Pancreas (tissue), 10 donors: ENCODE data around the gene GPR61. TPM values are rescaled to one million over a fixed set of nuclear protein-coding genes. Genes with fewer than 3 reads are reported as not detected.

Source experiments
- ATAC-seq, 4 donors: fragments of 200-7000 bp; cut with Tn5 transposase; one replicate each; pipeline versions ENCODE4 v1.8.0 to v1.9.1; 2020; ENCODE audit warnings: mild to moderate bottlenecking in 4 of 4, moderate library complexity in 4 of 4
- DNase-seq, 6 donors: peaks; one replicate each; pipeline ENCODE4 v3.0.0-alpha.2; 2020
- FAIRE-seq: peaks from 2 replicates; lab custom pipeline; 2012; peaks lifted over from hg19 to GRCh38; lab: Jason Lieb, UNC
- H3K27ac ChIP-seq, 4 donors: fragments of 200-600 bp; sonication (generic); 1 replicate in 3 of 4; 2 replicates in 1 of 4; pipeline versions ENCODE4 v1.5.0 to v1.8.0; 2020
- H3K27me3 ChIP-seq, 4 donors: fragments of 200-600 bp; one replicate each; pipeline ENCODE4 v1.8.0; 2021
- H3K36me3 ChIP-seq, 3 donors: fragments of 200-600 bp; sonication (generic) in 1 of 3; one replicate each; pipeline versions ENCODE4 v1.5.0 to v1.8.0; 2020 to 2021
- H3K4me1 ChIP-seq, 3 donors: fragments of 200-600 bp; one replicate each; pipeline ENCODE4 v1.8.0; 2021
- H3K4me3 ChIP-seq, 4 donors: fragments of 200-600 bp; sonication (generic) in 2 of 4; one replicate each; pipeline versions ENCODE4 v1.5.0 to v1.8.0; 2020 to 2021
- H3K9me3 ChIP-seq, 4 donors: fragments of 200-600 bp; one replicate each; pipeline ENCODE4 v1.8.0; 2021
- CTCF ChIP-seq, 4 donors: fragments of 200-600 bp; sonication (generic) in 3 of 4; IDR thresholded peaks; one replicate each; pipeline versions ENCODE4 v1.5.0 to v1.8.0; 2021; ENCODE audit warnings: antibody characterized with exemption in 4 of 4
- WGBS, 2 donors: extraction: QIAGEN DNeasy Blood & Tissue Kit; methylation state at CpG; one replicate each; pipeline ENCODE4 v1.1.7; 2013; 5-methylcytosine and 5-hydroxymethylcytosine counted together
- intact Hi-C, 3 donors: fragments of 100-400 bp; cut with DNase I; formaldehyde crosslinking; loops; one replicate each; pipeline versions ENCODE4 v1.11.1 to v1.14.2; 2022
- polyA plus RNA-seq, 2 donors: library from polyadenylated mRNA; stranded (reverse); fragments of 200-250 nt; gene quantifications; one replicate each; pipeline ENCODE4 v1.2.3, GENCODE V29; 2013
- total RNA-seq, 6 donors: library from RNA; stranded (reverse); fragmentation: NEBNext Ultra II Directional in 4 of 6; extraction: Animal tissue kit (Norgen Biotek cat#: 25700) in 4 of 6; gene quantifications; one replicate each; pipeline versions ENCODE4 v1.2.1 to v1.2.4, GENCODE V29; 2021 to 2023
- donor health status: healthy with polysubstance abuse.
- donor health status: DM: no; HTN: no; CAD: no; lungs with moderate emphysema.
- donor health status: DM: no; HTN: no; CAD: no.
- donor health status: control.
- donor health status: control.
- donor health status: Bipolar disorder and iron deficiency.
- donor health status: DM: yes; HTN: yes; CAD: no.
- donor health status: DM: no; HTN: no; CAD: no.
- donor health status: DM: no; HTN: no; CAD: no.
- donor health status: DM: yes; HTN: yes; CAD: no.

Gene GPR61
- total and polyA plus RNA-seq, 8 donors: 0.09 to 0.19 TPM; not detected in 6

GRCh38 chr1:109492779-109493178 lies 46.9 kb upstream of the GPR61 start:
- no peak for TF ChIP-seq CTCF (IDR thresholded peaks at IDR 0.05)
- 67 to 78% methylated on average over 4 of the region's 4 CpGs for WGBS, 2 donors
- no peak for DNase-seq

GRCh38 chr1:109493227-109493626 lies 46.4 kb upstream of the GPR61 start:
- DNase-seq (no peak), ATAC-seq (no peak), FAIRE-seq (no peak)
- no peaks in the 10 kb centered on the region for H3K27me3 ChIP-seq
- intact Hi-C loops: loop anchor here in 1 of 3 donors (5.0 kb wide), 1 partner anchor 39 kb away; no protein-coding TSS in a partner anchor
- H3K36me3 ChIP-seq: peaks cover 0 to 10% (median 3%) of the 10 kb centered on the region in 3 donors
- H3K9me3 ChIP-seq: no peaks in the 10 kb centered on the region
- peaks cover 0 to 7% (median 6%) of the 10 kb centered on the region in 3 donors for H3K4me1 ChIP-seq
- no peak overlapping the region for H3K27ac ChIP-seq
- no peak for TF ChIP-seq CTCF (IDR thresholded peaks at IDR 0.05)
- peak overlapping the region in 1 of 4 donors; percentile 88 for H3K4me3 ChIP-seq
- 61 to 67% methylated on average over 4 of the region's 4 CpGs for WGBS, 2 donors

More at GRCh38 chr1:109492779-109493178, 46.9 kb upstream of the GPR61 start:
- ATAC-seq (no peak), FAIRE-seq (no peak)
- H3K4me1 ChIP-seq: peaks cover 0 to 7% (median 6%) of the 10 kb centered on the region in 3 donors
- H3K36me3 ChIP-seq: peaks cover 0 to 10% (median 3%) of the 10 kb centered on the region in 3 donors
- H3K4me3 ChIP-seq: no peak overlapping the region
- no peaks in the 10 kb centered on the region for H3K27me3 ChIP-seq
- no peak overlapping the region for H3K27ac ChIP-seq
- H3K9me3 ChIP-seq: no peaks in the 10 kb centered on the region
- intact Hi-C loops: loop anchor here in 1 of 3 donors (5.0 kb wide), 1 partner anchor 40 kb away; no protein-coding TSS in a partner anchor

GRCh38 chr1:109493805-109494539 lies 45.7 kb upstream of the GPR61 start, which contains the start of gene CYB561D1:
Gene CYB561D1 (plus strand): TSS chr1:109494094. CDS start chr1:109494140, 46 bp downstream.
- Histone ChIP-seq H3K9me3 (no peaks in the 10 kb centered on the region), H3K27me3 (no peaks in the 10 kb centered on the region), H3K4me3 (peak within 1 kb of the TSS; percentile 58 to 100 (median 82)), H3K36me3 (peaks cover 0 to 10% (median 3%) of the 10 kb centered on the region in 3 donors), H3K27ac (peak within 1 kb of the TSS in 2 of 4 donors; percentile 28 to 73), H3K4me1 (peaks cover 0 to 7% (median 6%) of the 10 kb centered on the region in 3 donors)
- peak; percentile 91 to 98 (median 96) for TF ChIP-seq CTCF (IDR thresholded peaks at IDR 0.05)
- ATAC-seq (peak; percentile 95 to 98 (median 96)), FAIRE-seq (no peak), DNase-seq (peak; percentile 83 to 96 (median 89))
- 0% methylated on average over 42 to 44 of the region's 44 CpGs for WGBS, 2 donors
- intact Hi-C loops: loop anchor here in 1 of 3 donors (5.0 kb wide), 1 partner anchor 38 kb away; no protein-coding TSS in a partner anchor

GRCh38 chr1:109495738-109496137 lies 43.9 kb upstream of the GPR61 start:
- Histone ChIP-seq H3K9me3 (no peaks in the 10 kb centered on the region), H3K4me3 (no peak overlapping the region), H3K27me3 (no peaks in the 10 kb centered on the region), H3K4me1 (peaks cover 0 to 7% (median 6%) of the 10 kb centered on the region in 3 donors), H3K27ac (no peak overlapping the region), H3K36me3 (peaks cover 0 to 10% (median 3%) of the 10 kb centered on the region in 3 donors)
- no peak for TF ChIP-seq CTCF (IDR thresholded peaks at IDR 0.05)
- WGBS, 2 donors: 85 to 89% methylated on average over 7 of the region's 7 CpGs
- intact Hi-C loops: no loop called here
- ATAC-seq (no peak), DNase-seq (no peak), FAIRE-seq (no peak)
